ENCODE results near the gene TBC1D23. TPM values are rescaled to one million over a fixed set of nuclear protein-coding genes. Genes with fewer than 3 reads are reported as not detected.

Gene TBC1D23
- total RNA-seq, 1 donor from 2014 or later: 33.2 TPM

DNA sequence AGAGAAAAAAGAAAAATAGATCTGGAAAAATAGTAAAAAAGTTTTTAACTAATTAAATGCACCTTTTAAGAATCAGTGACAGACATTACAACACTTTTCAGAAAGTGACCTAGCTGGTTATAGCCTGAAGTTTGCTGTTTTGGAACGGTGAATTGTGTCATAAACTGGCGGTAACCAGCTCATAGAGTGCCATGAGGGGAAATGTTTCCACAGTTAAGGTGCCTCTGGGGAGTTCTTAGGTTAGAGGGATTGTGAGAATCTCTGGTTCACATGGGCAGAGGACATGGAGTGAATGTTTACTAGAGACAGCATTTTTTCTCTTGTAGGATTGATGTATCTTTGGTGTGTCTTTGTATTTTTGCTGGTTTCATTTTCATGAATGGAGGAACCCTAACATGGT, 2.8 kb downstream of the TBC1D23 start:
- Mint-ChIP-seq H3K27ac (ENCODE audit: unreplicated experiment) (peak overlapping the region; percentile 64), H3K4me3 (ENCODE audit: unreplicated experiment) (peak overlapping the region; percentile 76), H3K4me1 (ENCODE audit: low read depth, unreplicated experiment) (peaks cover 29% of the 10 kb centered on the region), H3K9me3 (ENCODE audit: unreplicated experiment) (peaks cover 3% of the 10 kb centered on the region), H3K36me3 (ENCODE audit: unreplicated experiment) (no peaks in the 10 kb centered on the region), H3K27me3 (ENCODE audit: unreplicated experiment) (peaks cover 3% of the 10 kb centered on the region)
- no peak for DNase-seq
- TF ChIP-seq, protein P1, sequence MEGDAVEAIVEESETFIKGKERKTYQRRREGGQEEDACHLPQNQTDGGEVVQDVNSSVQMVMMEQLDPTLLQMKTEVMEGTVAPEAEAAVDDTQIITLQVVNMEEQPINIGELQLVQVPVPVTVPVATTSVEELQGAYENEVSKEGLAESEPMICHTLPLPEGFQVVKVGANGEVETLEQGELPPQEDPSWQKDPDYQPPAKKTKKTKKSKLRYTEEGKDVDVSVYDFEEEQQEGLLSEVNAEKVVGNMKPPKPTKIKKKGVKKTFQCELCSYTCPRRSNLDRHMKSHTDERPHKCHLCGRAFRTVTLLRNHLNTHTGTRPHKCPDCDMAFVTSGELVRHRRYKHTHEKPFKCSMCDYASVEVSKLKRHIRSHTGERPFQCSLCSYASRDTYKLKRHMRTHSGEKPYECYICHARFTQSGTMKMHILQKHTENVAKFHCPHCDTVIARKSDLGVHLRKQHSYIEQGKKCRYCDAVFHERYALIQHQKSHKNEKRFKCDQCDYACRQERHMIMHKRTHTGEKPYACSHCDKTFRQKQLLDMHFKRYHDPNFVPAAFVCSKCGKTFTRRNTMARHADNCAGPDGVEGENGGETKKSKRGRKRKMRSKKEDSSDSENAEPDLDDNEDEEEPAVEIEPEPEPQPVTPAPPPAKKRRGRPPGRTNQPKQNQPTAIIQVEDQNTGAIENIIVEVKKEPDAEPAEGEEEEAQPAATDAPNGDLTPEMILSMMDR (IDR thresholded peaks at IDR 0.05; ENCODE audit: partially characterized antibody, unreplicated experiment): no peak

DNA sequence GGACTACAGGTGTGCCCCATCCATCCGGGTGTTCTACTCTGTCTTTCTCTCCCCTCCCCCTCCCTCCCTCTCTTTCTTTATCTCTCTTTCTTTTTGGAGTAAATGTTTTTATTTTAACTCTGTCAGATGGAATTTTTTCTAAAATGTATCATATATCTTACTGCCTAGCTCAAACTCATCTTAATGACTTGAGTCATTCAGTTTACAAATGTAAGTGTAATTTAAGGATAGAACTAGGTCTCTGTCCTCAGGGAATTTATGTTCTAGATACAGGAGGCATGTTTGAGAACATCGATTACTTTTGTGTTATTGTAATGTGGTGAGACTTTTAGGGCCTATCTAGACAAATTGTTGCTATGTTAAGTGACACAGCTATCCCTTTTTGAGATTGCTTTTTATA, 3.5 kb downstream of the TBC1D23 start:
- no peaks in the 10 kb centered on the region for H3K36me3 Mint-ChIP-seq (ENCODE audit: unreplicated experiment)
- TF ChIP-seq, protein P1 (IDR thresholded peaks at IDR 0.05; ENCODE audit: partially characterized antibody, unreplicated experiment): no peak
- no peak overlapping the region for H3K27ac Mint-ChIP-seq (ENCODE audit: unreplicated experiment)
- H3K4me1 Mint-ChIP-seq (ENCODE audit: low read depth, unreplicated experiment): peaks cover 29% of the 10 kb centered on the region
- no peak overlapping the region for H3K4me3 Mint-ChIP-seq (ENCODE audit: unreplicated experiment)
- DNase-seq: no peak
- H3K27me3 Mint-ChIP-seq (ENCODE audit: unreplicated experiment): peaks cover 3% of the 10 kb centered on the region
- peaks cover 3% of the 10 kb centered on the region for H3K9me3 Mint-ChIP-seq (ENCODE audit: unreplicated experiment)

DNA sequence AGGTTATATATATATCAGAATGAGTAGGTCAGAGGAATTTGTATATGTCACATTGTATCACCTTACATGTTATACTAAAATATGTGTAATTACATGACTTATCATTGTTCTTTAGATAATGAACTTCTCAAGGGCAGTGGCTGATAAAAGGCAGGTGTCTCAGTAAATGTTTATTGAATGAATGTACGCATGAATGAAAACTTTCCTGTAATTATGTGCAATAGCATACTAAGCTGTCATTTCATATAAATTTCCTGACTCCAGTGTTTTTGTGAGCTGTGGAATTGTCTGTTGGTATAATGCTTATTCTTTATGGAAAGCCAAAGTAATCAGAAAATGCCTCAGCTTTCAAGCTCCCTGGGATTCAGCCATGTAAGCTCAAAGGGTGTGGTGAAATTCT, 4.2 kb downstream of the TBC1D23 start:
- Mint-ChIP-seq H3K4me1 (ENCODE audit: low read depth, unreplicated experiment) (peaks cover 25% of the 10 kb centered on the region), H3K27ac (ENCODE audit: unreplicated experiment) (no peak overlapping the region), H3K36me3 (ENCODE audit: unreplicated experiment) (no peaks in the 10 kb centered on the region), H3K9me3 (ENCODE audit: unreplicated experiment) (peaks cover 3% of the 10 kb centered on the region), H3K4me3 (ENCODE audit: unreplicated experiment) (no peak overlapping the region), H3K27me3 (ENCODE audit: unreplicated experiment) (peaks cover 3% of the 10 kb centered on the region)
- no peak for DNase-seq
- TF ChIP-seq, protein P1 (IDR thresholded peaks at IDR 0.05; ENCODE audit: partially characterized antibody, unreplicated experiment): no peak

DNA sequence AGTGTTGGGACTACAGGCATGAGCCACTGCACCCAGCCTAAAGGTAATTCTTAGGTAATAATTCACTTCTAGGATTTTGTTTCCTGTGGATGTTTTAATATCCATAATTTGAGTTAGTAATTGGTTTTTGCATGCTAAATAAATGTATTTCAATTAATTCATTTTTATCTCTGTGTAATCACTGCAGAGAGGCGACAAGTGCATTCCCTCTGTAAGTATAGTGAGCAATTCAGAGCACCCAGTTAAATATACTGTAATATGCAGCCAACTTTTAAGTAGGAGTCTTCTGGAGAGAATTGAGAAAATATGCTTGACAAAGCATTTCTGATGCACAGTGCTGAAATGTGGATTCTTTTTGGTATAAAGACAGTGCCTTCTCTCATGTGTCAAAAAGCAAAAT, 5.7 kb downstream of the TBC1D23 start:
- no peaks in the 10 kb centered on the region for H3K27me3 Mint-ChIP-seq (ENCODE audit: unreplicated experiment)
- H3K9me3 Mint-ChIP-seq (ENCODE audit: unreplicated experiment): no peaks in the 10 kb centered on the region
- TF ChIP-seq, protein P1 (IDR thresholded peaks at IDR 0.05; ENCODE audit: partially characterized antibody, unreplicated experiment): no peak
- no peak for DNase-seq
- H3K27ac Mint-ChIP-seq (ENCODE audit: unreplicated experiment): no peak overlapping the region
- H3K4me3 Mint-ChIP-seq (ENCODE audit: unreplicated experiment): no peak overlapping the region
- H3K4me1 Mint-ChIP-seq (ENCODE audit: low read depth, unreplicated experiment): peaks cover 30% of the 10 kb centered on the region
- no peaks in the 10 kb centered on the region for H3K36me3 Mint-ChIP-seq (ENCODE audit: unreplicated experiment)

GRCh38 chr3:100268156-100268555, 7.4 kb downstream of the TBC1D23 start:
- Mint-ChIP-seq H3K27me3 (ENCODE audit: unreplicated experiment) (no peaks in the 10 kb centered on the region), H3K27ac (ENCODE audit: unreplicated experiment) (no peak overlapping the region), H3K4me1 (ENCODE audit: low read depth, unreplicated experiment) (peaks cover 30% of the 10 kb centered on the region), H3K4me3 (ENCODE audit: unreplicated experiment) (no peak overlapping the region), H3K36me3 (ENCODE audit: unreplicated experiment) (no peaks in the 10 kb centered on the region), H3K9me3 (ENCODE audit: unreplicated experiment) (no peaks in the 10 kb centered on the region)
- TF ChIP-seq, protein P1 (IDR thresholded peaks at IDR 0.05; ENCODE audit: partially characterized antibody, unreplicated experiment): no peak
- DNase-seq: no peak
